Measurements from ENCODE around the gene PLD1.

Gene PLD1

GRCh38 chr3:171804618-171805389 is 5.5 kb downstream of the PLD1 start:
- no peak for TF ChIP-seq GATA1 (IDR thresholded peaks at IDR 0.05; ENCODE audit: low read depth, low read length)
- TF ChIP-seq POLR2A (IDR thresholded peaks at IDR 0.05; ENCODE audit: low read length): no peak
- peak; percentile 18 to 64 for DNase-seq

- TF ChIP-seq POLR2A (IDR thresholded peaks at IDR 0.05; ENCODE audit: low read length) (no peak), GATA1 (IDR thresholded peaks at IDR 0.05; ENCODE audit: low read depth, low read length) (no peak)
- DNase-seq: peak in 1 of 2 experiments; percentile 15
These were observed 7.2 kb downstream of the PLD1 start for GRCh38 chr3:171803044-171803443.

- DNase-seq: no peak
- TF ChIP-seq GATA1 (IDR thresholded peaks at IDR 0.05; ENCODE audit: low read depth, low read length) (no peak), POLR2A (IDR thresholded peaks at IDR 0.05; ENCODE audit: low read length) (no peak)
These were observed 7.7 kb downstream of the PLD1 start for GRCh38 chr3:171802590-171802956.

- TF ChIP-seq GATA1 (IDR thresholded peaks at IDR 0.05; ENCODE audit: low read depth, low read length): no peak
- DNase-seq: no peak
These were observed 8.3 kb downstream of the PLD1 start for GRCh38 chr3:171801738-171802589.

GRCh38 chr3:171799501-171799900 is 10.8 kb downstream of the PLD1 start:
- no peak for TF ChIP-seq POLR2A (IDR thresholded peaks at IDR 0.05; ENCODE audit: low read length)
- TF ChIP-seq GATA1 (IDR thresholded peaks at IDR 0.05; ENCODE audit: low read depth, low read length): no peak
- DNase-seq: no peak

GRCh38 chr3:171797873-171798272 is 12.4 kb downstream of the PLD1 start:
- DNase-seq: peak; percentile 11 to 37
- no peak for TF ChIP-seq POLR2A (IDR thresholded peaks at IDR 0.05; ENCODE audit: low read length)
- no peak for TF ChIP-seq GATA1 (IDR thresholded peaks at IDR 0.05; ENCODE audit: low read depth, low read length)

GRCh38 chr3:171797265-171797679 is 13.0 kb downstream of the PLD1 start:
- TF ChIP-seq GATA1 (IDR thresholded peaks at IDR 0.05; ENCODE audit: low read depth, low read length) (no peak), POLR2A (IDR thresholded peaks at IDR 0.05; ENCODE audit: low read length) (no peak)
- peak in 1 of 2 experiments; percentile 30 for DNase-seq

GRCh38 chr3:171796625-171797264 is 13.5 kb downstream of the PLD1 start:
- DNase-seq: no peak
- TF ChIP-seq POLR2A (IDR thresholded peaks at IDR 0.05; ENCODE audit: low read length) (no peak), GATA1 (IDR thresholded peaks at IDR 0.05; ENCODE audit: low read depth, low read length) (no peak)

GRCh38 chr3:171792531-171792930 is 17.8 kb downstream of the PLD1 start:
- DNase-seq: no peak

GRCh38 chr3:171791692-171792076 is 18.6 kb downstream of the PLD1 start:
- TF ChIP-seq POLR2A (IDR thresholded peaks at IDR 0.05; ENCODE audit: low read length) (no peak), GATA1 (IDR thresholded peaks at IDR 0.05; ENCODE audit: low read depth, low read length) (no peak)

More at GRCh38 chr3:171792531-171792930, 17.8 kb downstream of the PLD1 start:
- TF ChIP-seq POLR2A (IDR thresholded peaks at IDR 0.05; ENCODE audit: low read length) (no peak), GATA1 (IDR thresholded peaks at IDR 0.05; ENCODE audit: low read depth, low read length) (no peak)

GRCh38 chr3:171790898-171791691 is 19.2 kb downstream of the PLD1 start:
- no peak for TF ChIP-seq GATA1 (IDR thresholded peaks at IDR 0.05; ENCODE audit: low read depth, low read length)
- no peak for TF ChIP-seq POLR2A (IDR thresholded peaks at IDR 0.05; ENCODE audit: low read length)
- no peak for DNase-seq

More at GRCh38 chr3:171791692-171792076, 18.6 kb downstream of the PLD1 start:
- no peak for DNase-seq

- TF ChIP-seq POLR2A (IDR thresholded peaks at IDR 0.05; ENCODE audit: low read length) (no peak), GATA1 (IDR thresholded peaks at IDR 0.05; ENCODE audit: low read depth, low read length) (no peak)
- no peak for DNase-seq
These were observed 19.7 kb downstream of the PLD1 start for GRCh38 chr3:171790574-171790897.

GRCh38 chr3:171789759-171790505 is 20.4 kb downstream of the PLD1 start:
- TF ChIP-seq GATA1 (IDR thresholded peaks at IDR 0.05; ENCODE audit: low read depth, low read length): no peak
- no peak for TF ChIP-seq POLR2A (IDR thresholded peaks at IDR 0.05; ENCODE audit: low read length)

More at GRCh38 chr3:171789759-171790505, 20.4 kb downstream of the PLD1 start:
- DNase-seq: no peak
